HG02852 (cell line): Measurements from ENCODE around the gene ADAMTSL4.

Experiments used
- ATAC-seq: cut with Tn5 transposase; IDR thresholded peaks from one replicate; pipeline ENCODE4 v1.9.1; 2021; ENCODE audit warnings: mild to moderate bottlenecking, moderate library complexity; ENCODE audit not compliant: unreplicated experiment

ADAMTSL4 gene

GRCh38 chr1:150548632-150549495 lies at the start of gene ADAMTSL4:
Gene ADAMTSL4 (plus strand): TSS chr1:150549408. CDS start chr1:150552289, 2,881 bp downstream.
- ATAC-seq = peak; percentile 53

- ATAC-seq = no peak
Observed at GRCh38 chr1:150505431-150505830, 43.8 kb upstream of the ADAMTSL4 start.

- no peak for ATAC-seq
Observed at GRCh38 chr1:150507912-150508864, 41.0 kb upstream of the ADAMTSL4 start, which contains the start of gene ECM1. Gene ECM1 (plus strand): TSS chr1:150508109. CDS start chr1:150508210, 101 bp downstream.

GRCh38 chr1:150508982-150509381 lies 40.2 kb upstream of the ADAMTSL4 start:
- no peak for ATAC-seq

- ATAC-seq = no peak
Observed at GRCh38 chr1:150511551-150511950, 37.7 kb upstream of the ADAMTSL4 start.

GRCh38 chr1:150511985-150512660 lies 37.1 kb upstream of the ADAMTSL4 start:
- no peak for ATAC-seq

GRCh38 chr1:150512846-150513245 lies 36.4 kb upstream of the ADAMTSL4 start:
- no peak for ATAC-seq

- no peak for ATAC-seq
Observed at GRCh38 chr1:150513351-150513791, 35.8 kb upstream of the ADAMTSL4 start.

GRCh38 chr1:150514260-150514659 lies 34.9 kb upstream of the ADAMTSL4 start:
- ATAC-seq = no peak

GRCh38 chr1:150514913-150515327 lies 34.3 kb upstream of the ADAMTSL4 start:
- ATAC-seq = no peak

- peak; percentile 96 for ATAC-seq
Observed at GRCh38 chr1:150515328-150516049, 33.7 kb upstream of the ADAMTSL4 start, which contains the start of gene FALEC. Gene FALEC (plus strand): TSS chr1:150515752.

- ATAC-seq = no peak
Observed at GRCh38 chr1:150516050-150516591, 33.1 kb upstream of the ADAMTSL4 start.

- ATAC-seq = no peak
Observed at GRCh38 chr1:150516616-150517015, 32.6 kb upstream of the ADAMTSL4 start.

- ATAC-seq = no peak
Observed at GRCh38 chr1:150521196-150521968, 27.8 kb upstream of the ADAMTSL4 start.

- ATAC-seq = no peak
Observed at GRCh38 chr1:150525348-150525747, 23.9 kb upstream of the ADAMTSL4 start.

- no peak for ATAC-seq
Observed at GRCh38 chr1:150528196-150528595, 21.0 kb upstream of the ADAMTSL4 start.

GRCh38 chr1:150529017-150529416 lies 20.2 kb upstream of the ADAMTSL4 start:
- ATAC-seq = no peak

- ATAC-seq = no peak
Observed at GRCh38 chr1:150530491-150531159, 18.6 kb upstream of the ADAMTSL4 start.
